ENCODE results near the gene SHC2. TPM values are rescaled to one million over a fixed set of nuclear protein-coding genes. Genes with fewer than 3 reads are reported as not detected.

The SHC2 gene
- total and polyA plus RNA-seq, 2 donors from 2014 or later: 10.7 to 24.4 TPM

GRCh38 chr19:444677-445210 lies 16.1 kb downstream of the SHC2 start:
- Histone ChIP-seq H3K27ac (ENCODE audit: low read depth in 2 of 2, low read length in 2 of 2) (no peak overlapping the region), H3K4me1 (ENCODE audit: control insufficient read depth in 2 of 3, insufficient read depth in 2 of 3, low read depth in 1 of 3, low read length in 3 of 3) (peaks cover 0 to 2% (median 0%) of the 10 kb centered on the region in 3 donors), H3K9me3 (ENCODE audit: control insufficient read depth in 2 of 3, insufficient read depth in 1 of 3, low read length in 3 of 3) (no peaks in the 10 kb centered on the region), H3K9ac (ENCODE audit: low read length in 3 of 3) (no peak overlapping the region), H3K4me3 (ENCODE audit: low read length in 3 of 3) (no peak overlapping the region), H3K27me3 (ENCODE audit: control insufficient read depth, insufficient read depth, low read length) (no peaks in the 10 kb centered on the region), H3K36me3 (ENCODE audit: control insufficient read depth in 2 of 3, insufficient read depth in 3 of 3, low read length in 3 of 3) (no peaks in the 10 kb centered on the region)
- no peak for FAIRE-seq
- DNase-seq: no peak
- intact Hi-C loops (cut with DNase I): no loop called here
- no peak for TF ChIP-seq CTCF (IDR thresholded peaks at IDR 0.05; ENCODE audit: borderline replicate concordance, extremely low read depth, insufficient read depth)

- DNase-seq: no peak
- Histone ChIP-seq H3K27me3 (ENCODE audit: control insufficient read depth, insufficient read depth, low read length) (no peaks in the 10 kb centered on the region), H3K27ac (ENCODE audit: low read depth in 2 of 2, low read length in 2 of 2) (no peak overlapping the region), H3K9ac (ENCODE audit: low read length in 3 of 3) (no peak overlapping the region), H3K4me3 (ENCODE audit: low read length in 3 of 3) (no peak overlapping the region), H3K4me1 (ENCODE audit: control insufficient read depth in 2 of 3, insufficient read depth in 2 of 3, low read depth in 1 of 3, low read length in 3 of 3) (peaks cover 0 to 2% (median 0%) of the 10 kb centered on the region in 3 donors), H3K9me3 (ENCODE audit: control insufficient read depth in 2 of 3, insufficient read depth in 1 of 3, low read length in 3 of 3) (no peaks in the 10 kb centered on the region), H3K36me3 (ENCODE audit: control insufficient read depth in 2 of 3, insufficient read depth in 3 of 3, low read length in 3 of 3) (no peaks in the 10 kb centered on the region)
- intact Hi-C loops (cut with DNase I): no loop called here
- no peak for TF ChIP-seq CTCF (IDR thresholded peaks at IDR 0.05; ENCODE audit: borderline replicate concordance, extremely low read depth, insufficient read depth)
- FAIRE-seq: no peak
Observed at GRCh38 chr19:443005-443404, 17.8 kb downstream of the SHC2 start.

GRCh38 chr19:442085-442484 lies 18.7 kb downstream of the SHC2 start:
- intact Hi-C loops (cut with DNase I): no loop called here
- no peak for FAIRE-seq

More at GRCh38 chr19:442085-442484, 18.7 kb downstream of the SHC2 start:
- Histone ChIP-seq H3K4me3 (ENCODE audit: low read length in 3 of 3) (no peak overlapping the region), H3K9ac (ENCODE audit: low read length in 3 of 3) (no peak overlapping the region), H3K27me3 (ENCODE audit: control insufficient read depth, insufficient read depth, low read length) (no peaks in the 10 kb centered on the region), H3K27ac (ENCODE audit: low read depth in 2 of 2, low read length in 2 of 2) (no peak overlapping the region), H3K4me1 (ENCODE audit: control insufficient read depth in 2 of 3, insufficient read depth in 2 of 3, low read depth in 1 of 3, low read length in 3 of 3) (peaks cover 0 to 2% (median 0%) of the 10 kb centered on the region in 3 donors), H3K9me3 (ENCODE audit: control insufficient read depth in 2 of 3, insufficient read depth in 1 of 3, low read length in 3 of 3) (no peaks in the 10 kb centered on the region), H3K36me3 (ENCODE audit: control insufficient read depth in 2 of 3, insufficient read depth in 3 of 3, low read length in 3 of 3) (no peaks in the 10 kb centered on the region)
- no peak for TF ChIP-seq CTCF (IDR thresholded peaks at IDR 0.05; ENCODE audit: borderline replicate concordance, extremely low read depth, insufficient read depth)
- DNase-seq: no peak

Measured in kidney (tissue), 14 donors.